MM.1S (cell line): ENCODE results near the gene ALDH3A2.

Experiments used
- DNase-seq: peaks from one replicate; pipeline ENCODE4 v3.0.0-alpha.2; 2015
- H2AFZ ChIP-seq: fragments of 300-600 bp; sonication (generic); 2 replicates; pipeline ENCODE4 v1.6.0; 2016; ENCODE audit warnings: antibody characterized with exemption, low read length
- H3F3A ChIP-seq: fragments of 300-600 bp; sonication (generic); 2 replicates; pipeline ENCODE4 v1.6.1; 2016; ENCODE audit warnings: mild to moderate bottlenecking, antibody characterized with exemption, low read length, moderate library complexity, mixed read lengths; ENCODE audit not compliant: insufficient read depth
- H3K27ac ChIP-seq: fragments of 300-600 bp; sonication (generic); 2 replicates; pipeline ENCODE4 v1.5.1; 2016; ENCODE audit warnings: mild to moderate bottlenecking, low read length
- H3K27me3 ChIP-seq: fragments of 300-600 bp; sonication (generic); replicated peaks from 2 replicates; pipeline ENCODE4 v1.6.0; 2016; ENCODE audit warnings: low read length; ENCODE audit not compliant: insufficient read depth
- H3K36me3 ChIP-seq: fragments of 300-600 bp; sonication (generic); replicated peaks from 2 replicates; pipeline ENCODE4 v1.6.1; 2016; ENCODE audit warnings: mild to moderate bottlenecking, low read length, mixed read lengths; ENCODE audit not compliant: insufficient read depth
- H3K4me1 ChIP-seq: fragments of 300-600 bp; sonication (generic); 2 replicates; pipeline ENCODE4 v1.6.1; 2016; ENCODE audit warnings: low read length, mixed read lengths
- H3K4me2 ChIP-seq: fragments of 300-600 bp; sonication (generic); 2 replicates; pipeline ENCODE4 v1.6.0; 2016; ENCODE audit warnings: low read depth, low read length
- H3K4me3 ChIP-seq: fragments of 300-600 bp; sonication (generic); 2 replicates; pipeline ENCODE4 v1.5.1; 2016; ENCODE audit warnings: low read length, mixed read lengths
- H3K79me2 ChIP-seq: fragments of 300-600 bp; sonication (generic); 2 replicates; pipeline ENCODE4 v1.6.1; 2016; ENCODE audit warnings: mixed run types, low read length, mixed read lengths
- H3K9ac ChIP-seq: fragments of 300-600 bp; sonication (generic); 2 replicates; pipeline ENCODE4 v1.6.1; 2016; ENCODE audit warnings: low read length, mixed read lengths
- H3K9me2 ChIP-seq: fragments of 300-600 bp; sonication (generic); replicated peaks from 2 replicates; pipeline ENCODE4 v1.6.1; 2016; ENCODE audit warnings: mild to moderate bottlenecking, low read length, mixed read lengths; ENCODE audit not compliant: insufficient read depth
- H3K9me3 ChIP-seq: fragments of 300-600 bp; sonication (generic); replicated peaks from 2 replicates; pipeline ENCODE4 v1.6.1; 2016; ENCODE audit warnings: mild to moderate bottlenecking, low read length, mixed read lengths; ENCODE audit not compliant: insufficient read depth
- H4K20me1 ChIP-seq: fragments of 300-600 bp; sonication (generic); 2 replicates; pipeline ENCODE4 v1.6.1; 2016; ENCODE audit warnings: mild to moderate bottlenecking, low read length, moderate library complexity, mixed read lengths; ENCODE audit not compliant: insufficient read depth
- CTCF ChIP-seq: fragments of 300-600 bp; sonication (generic); IDR thresholded peaks from 2 replicates; pipeline ENCODE4 v1.5.1; 2016; ENCODE audit warnings: antibody characterized with exemption, low read length, mixed read lengths
- EZH2 ChIP-seq: fragments of 300-600 bp; sonication (generic); optimal IDR thresholded peaks from 2 replicates; pipeline ENCODE3; 2017; ENCODE audit warnings: low read depth, mild to moderate bottlenecking, antibody characterized with exemption, low read length, mixed read lengths
- EZH2phosphoT487 ChIP-seq: fragments of 300-600 bp; sonication (generic); IDR thresholded peaks from 2 replicates; pipeline ENCODE4 v1.6.1; 2018; ENCODE audit warnings: antibody characterized with exemption, low read length

ALDH3A2 gene

GRCh38 chr17:19705771-19706770, 57.5 kb downstream of the ALDH3A2 start:
- no peak for TF ChIP-seq EZH2phosphoT487
- TF ChIP-seq EZH2 = no peak
- no peak for TF ChIP-seq CTCF
- no peak for DNase-seq
- Histone ChIP-seq H3K27ac (no peak overlapping the region), H4K20me1 (no peaks in the 10 kb centered on the region), H3K9me2 (no peaks in the 10 kb centered on the region), H3F3A (no peaks in the 10 kb centered on the region), H3K79me2 (no peaks in the 10 kb centered on the region), H3K9me3 (no peaks in the 10 kb centered on the region), H3K4me3 (no peak overlapping the region), H3K36me3 (no peaks in the 10 kb centered on the region), H3K27me3 (no peaks in the 10 kb centered on the region), H2AFZ (no peak overlapping the region), H3K4me2 (no peak overlapping the region), H3K4me1 (no peaks in the 10 kb centered on the region), H3K9ac (no peak overlapping the region)

GRCh38 chr17:19706791-19707727, 58.5 kb downstream of the ALDH3A2 start:
- Histone ChIP-seq H3K36me3 (no peaks in the 10 kb centered on the region), H3K9me2 (no peaks in the 10 kb centered on the region), H3K4me1 (no peaks in the 10 kb centered on the region), H3K4me2 (no peak overlapping the region), H3K9ac (no peak overlapping the region), H3K4me3 (no peak overlapping the region), H3K79me2 (no peaks in the 10 kb centered on the region), H3K27me3 (no peaks in the 10 kb centered on the region), H3K27ac (no peak overlapping the region), H3F3A (no peaks in the 10 kb centered on the region), H2AFZ (no peak overlapping the region), H4K20me1 (no peaks in the 10 kb centered on the region), H3K9me3 (no peaks in the 10 kb centered on the region)
- no peak for TF ChIP-seq EZH2
- no peak for TF ChIP-seq EZH2phosphoT487
- TF ChIP-seq CTCF = no peak
- no peak for DNase-seq

GRCh38 chr17:19707728-19708221, 59.2 kb downstream of the ALDH3A2 start:
- no peak overlapping the region for H3K4me2 ChIP-seq
- H4K20me1 ChIP-seq = no peaks in the 10 kb centered on the region
- H3F3A ChIP-seq = no peaks in the 10 kb centered on the region
- H3K27ac ChIP-seq = no peak overlapping the region
- H3K9ac ChIP-seq = no peak overlapping the region
- no peaks in the 10 kb centered on the region for H3K9me2 ChIP-seq
- no peak overlapping the region for H3K4me3 ChIP-seq
- no peaks in the 10 kb centered on the region for H3K27me3 ChIP-seq
- TF ChIP-seq EZH2phosphoT487 = no peak
- TF ChIP-seq EZH2 = no peak
- TF ChIP-seq CTCF = no peak
- no peak for DNase-seq
- no peaks in the 10 kb centered on the region for H3K79me2 ChIP-seq
- no peaks in the 10 kb centered on the region for H3K9me3 ChIP-seq
- H2AFZ ChIP-seq = no peak overlapping the region
- no peaks in the 10 kb centered on the region for H3K36me3 ChIP-seq
- H3K4me1 ChIP-seq = no peaks in the 10 kb centered on the region
